ENCODE data around the gene STAG2.

DNA sequence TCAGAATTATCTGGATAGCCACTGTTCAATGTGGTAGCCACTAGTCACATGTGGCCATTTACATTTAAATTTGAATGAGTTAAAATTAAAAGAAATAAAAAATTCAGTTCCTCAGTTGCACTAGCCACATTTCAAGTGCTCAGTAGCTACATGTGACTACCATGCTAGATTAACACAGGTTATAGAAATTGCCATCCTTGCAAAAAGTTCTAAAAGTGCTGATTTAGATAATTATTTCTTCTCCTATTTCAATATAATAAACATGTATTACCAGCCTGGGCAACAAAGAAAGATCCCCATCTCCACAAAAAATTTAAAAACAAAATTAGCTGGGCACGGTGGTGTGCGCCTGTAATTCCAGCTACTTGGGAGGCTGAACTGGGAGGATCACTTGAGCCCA, 11.7 kb upstream of the STAG2 start:
- TF ChIP-seq, protein P1, sequence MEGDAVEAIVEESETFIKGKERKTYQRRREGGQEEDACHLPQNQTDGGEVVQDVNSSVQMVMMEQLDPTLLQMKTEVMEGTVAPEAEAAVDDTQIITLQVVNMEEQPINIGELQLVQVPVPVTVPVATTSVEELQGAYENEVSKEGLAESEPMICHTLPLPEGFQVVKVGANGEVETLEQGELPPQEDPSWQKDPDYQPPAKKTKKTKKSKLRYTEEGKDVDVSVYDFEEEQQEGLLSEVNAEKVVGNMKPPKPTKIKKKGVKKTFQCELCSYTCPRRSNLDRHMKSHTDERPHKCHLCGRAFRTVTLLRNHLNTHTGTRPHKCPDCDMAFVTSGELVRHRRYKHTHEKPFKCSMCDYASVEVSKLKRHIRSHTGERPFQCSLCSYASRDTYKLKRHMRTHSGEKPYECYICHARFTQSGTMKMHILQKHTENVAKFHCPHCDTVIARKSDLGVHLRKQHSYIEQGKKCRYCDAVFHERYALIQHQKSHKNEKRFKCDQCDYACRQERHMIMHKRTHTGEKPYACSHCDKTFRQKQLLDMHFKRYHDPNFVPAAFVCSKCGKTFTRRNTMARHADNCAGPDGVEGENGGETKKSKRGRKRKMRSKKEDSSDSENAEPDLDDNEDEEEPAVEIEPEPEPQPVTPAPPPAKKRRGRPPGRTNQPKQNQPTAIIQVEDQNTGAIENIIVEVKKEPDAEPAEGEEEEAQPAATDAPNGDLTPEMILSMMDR (conservative IDR thresholded peaks at IDR 0.05; ENCODE audit: low read length) = no peak
- TF ChIP-seq EZH2phosphoT487 (IDR thresholded peaks at IDR 0.05; ENCODE audit: borderline replicate concordance) = no peak
